Mesodermal cell (in vitro differentiated cells): ENCODE measurements around the gene TACR2.

Source experiments
- H3K27ac ChIP-seq: 2 replicates; pipeline ENCODE4 v1.7.0; 2013; ENCODE audit warnings: mild to moderate bottlenecking, low read depth, low read length, moderate library complexity; ENCODE audit not compliant: severe bottlenecking
- H3K36me3 ChIP-seq: 2 replicates; pipeline ENCODE4 v1.7.1; 2013; ENCODE audit warnings: mild to moderate bottlenecking, low read length, moderate library complexity; ENCODE audit not compliant: control insufficient read depth, insufficient read depth
- H3K4me1 ChIP-seq: one replicate; pipeline ENCODE4 v1.7.1; 2013; ENCODE audit warnings: mild to moderate bottlenecking, low read length; ENCODE audit not compliant: insufficient read depth, control insufficient read depth, poor library complexity, severe bottlenecking
- H3K4me3 ChIP-seq: 2 replicates; pipeline ENCODE4 v1.7.0; 2013; ENCODE audit warnings: low read length, control low read depth, mild to moderate bottlenecking; ENCODE audit not compliant: insufficient read depth, poor library complexity, severe bottlenecking; ENCODE audit errors: extremely low read depth
- H3K9me3 ChIP-seq: 2 replicates; pipeline ENCODE4 v1.7.1; 2013; ENCODE audit warnings: mild to moderate bottlenecking, low read length, moderate library complexity; ENCODE audit not compliant: control insufficient read depth
- WGBS, 2 experiments: methylation state at CpG; one replicate each; pipeline ENCODE4 v1.1.5; 2013; ENCODE audit warnings: missing lambda C conversion rate in 2 of 2; ENCODE audit not compliant: insufficient coverage in 2 of 2; 5-methylcytosine and 5-hydroxymethylcytosine counted together

Gene TACR2

GRCh38 chr10:69385454-69386350 lies 31.0 kb downstream of the TACR2 start:
- Histone ChIP-seq H3K4me1 (peaks cover 16% of the 10 kb centered on the region), H3K4me3 (no peak overlapping the region), H3K27ac (no peak overlapping the region), H3K36me3 (peaks cover 93% of the 10 kb centered on the region), H3K9me3 (no peaks in the 10 kb centered on the region)
- WGBS, 2 experiments, result 95 to 100% methylated on average over 1 to 7 of the region's 11 CpGs

GRCh38 chr10:69384320-69384719 lies 32.4 kb downstream of the TACR2 start:
- Histone ChIP-seq H3K27ac (no peak overlapping the region), H3K36me3 (peaks cover 93% of the 10 kb centered on the region)
- 94 to 97% methylated on average over 10 of the region's 10 CpGs for WGBS, 2 experiments

GRCh38 chr10:69383558-69383957 lies 33.2 kb downstream of the TACR2 start:
- 78 to 93% methylated on average over 3 of the region's 3 CpGs for WGBS, 2 experiments
- H3K4me3 ChIP-seq, result no peak overlapping the region
- H3K4me1 ChIP-seq, result peaks cover 5% of the 10 kb centered on the region
- no peak overlapping the region for H3K27ac ChIP-seq
- H3K36me3 ChIP-seq, result peaks cover 91% of the 10 kb centered on the region
- no peaks in the 10 kb centered on the region for H3K9me3 ChIP-seq

More at GRCh38 chr10:69384320-69384719, 32.4 kb downstream of the TACR2 start:
- Histone ChIP-seq H3K4me3 (no peak overlapping the region), H3K9me3 (no peaks in the 10 kb centered on the region), H3K4me1 (peaks cover 6% of the 10 kb centered on the region)

- H3K27ac ChIP-seq, result no peak overlapping the region
- 91 to 93% methylated on average over 16 to 20 of the region's 26 CpGs for WGBS, 2 experiments
- H3K4me3 ChIP-seq, result no peak overlapping the region
- H3K4me1 ChIP-seq, result peaks cover 14% of the 10 kb centered on the region
- no peaks in the 10 kb centered on the region for H3K9me3 ChIP-seq
- peaks cover 91% of the 10 kb centered on the region for H3K36me3 ChIP-seq
These were observed 34.2 kb downstream of the TACR2 start for GRCh38 chr10:69382382-69383117.

- Histone ChIP-seq H3K27ac (no peak overlapping the region), H3K4me1 (peaks cover 33% of the 10 kb centered on the region), H3K36me3 (peaks cover 80% of the 10 kb centered on the region), H3K4me3 (no peak overlapping the region), H3K9me3 (no peaks in the 10 kb centered on the region)
- WGBS, 2 experiments, result 92 to 93% methylated on average over 13 to 16 of the region's 16 CpGs
These were observed 36.9 kb downstream of the TACR2 start for GRCh38 chr10:69379800-69380199.

GRCh38 chr10:69377933-69378332 lies 38.8 kb downstream of the TACR2 start:
- Histone ChIP-seq H3K27ac (peak overlapping the region; percentile 30), H3K4me1 (peaks cover 29% of the 10 kb centered on the region), H3K4me3 (no peak overlapping the region), H3K9me3 (no peaks in the 10 kb centered on the region), H3K36me3 (peaks cover 73% of the 10 kb centered on the region)
- WGBS, 2 experiments, result 40% methylated on average over 3 of the region's 3 CpGs; no CpG with 5 or more reads in 1 of the 2 experiments

- peaks cover 70% of the 10 kb centered on the region for H3K36me3 ChIP-seq
- no peak overlapping the region for H3K27ac ChIP-seq
- peaks cover 28% of the 10 kb centered on the region for H3K4me1 ChIP-seq
- no peaks in the 10 kb centered on the region for H3K9me3 ChIP-seq
- 86 to 100% methylated on average over 4 to 6 of the region's 6 CpGs for WGBS, 2 experiments
- H3K4me3 ChIP-seq, result no peak overlapping the region
These were observed 39.5 kb downstream of the TACR2 start for GRCh38 chr10:69377191-69377590.

GRCh38 chr10:69376662-69377061 lies 40.1 kb downstream of the TACR2 start:
- H3K9me3 ChIP-seq, result no peaks in the 10 kb centered on the region
- no peak overlapping the region for H3K27ac ChIP-seq
- peaks cover 70% of the 10 kb centered on the region for H3K36me3 ChIP-seq
- peaks cover 28% of the 10 kb centered on the region for H3K4me1 ChIP-seq
- H3K4me3 ChIP-seq, result no peak overlapping the region
- WGBS, 2 experiments, result 95 to 96% methylated on average over 8 to 11 of the region's 11 CpGs

- peaks cover 28% of the 10 kb centered on the region for H3K4me1 ChIP-seq
- no peak overlapping the region for H3K27ac ChIP-seq
- H3K4me3 ChIP-seq, result no peak overlapping the region
- no peaks in the 10 kb centered on the region for H3K9me3 ChIP-seq
- WGBS, 2 experiments, result 63 to 69% methylated on average over 17 to 18 of the region's 19 CpGs
- H3K36me3 ChIP-seq, result peaks cover 75% of the 10 kb centered on the region
These were observed 41.2 kb downstream of the TACR2 start for GRCh38 chr10:69375307-69376151.

GRCh38 chr10:69374931-69375306 lies 41.8 kb downstream of the TACR2 start:
- WGBS, 2 experiments, result 95 to 100% methylated on average over 2 of the region's 2 CpGs
- Histone ChIP-seq H3K4me1 (peaks cover 28% of the 10 kb centered on the region), H3K9me3 (no peaks in the 10 kb centered on the region), H3K36me3 (peaks cover 75% of the 10 kb centered on the region), H3K4me3 (no peak overlapping the region), H3K27ac (no peak overlapping the region)
